GM12872 (cell line): ENCODE measurements around the gene TIMP2.
A peak's percentile ranks its signal among the peaks of the same experiment; 100 is the strongest.

ENCODE experiments used
- CTCF ChIP-seq: IDR thresholded peaks from 3 replicates; pipeline ENCODE4 v1.5.1; 2011; ENCODE audit warnings: low read depth, mild to moderate bottlenecking, low read length, moderate library complexity; ENCODE audit not compliant: insufficient read depth

The TIMP2 gene

GRCh38 chr17:78855561-78856165, 69.5 kb downstream of the TIMP2 start:
- TF ChIP-seq CTCF: no peak

GRCh38 chr17:78854508-78854907, 70.7 kb downstream of the TIMP2 start:
- no peak for TF ChIP-seq CTCF

- TF ChIP-seq CTCF: no peak
Measured at GRCh38 chr17:78853926-78854394, 71.2 kb downstream of the TIMP2 start.

GRCh38 chr17:78852709-78853121, 72.5 kb downstream of the TIMP2 start:
- peak; percentile 20; the same call in 1 of the 3 replicates for TF ChIP-seq CTCF

GRCh38 chr17:78849026-78849425, 76.2 kb downstream of the TIMP2 start:
- TF ChIP-seq CTCF: no peak

- no peak for TF ChIP-seq CTCF
Measured at GRCh38 chr17:78847052-78847451, 78.1 kb downstream of the TIMP2 start.

- no peak for TF ChIP-seq CTCF
Measured at GRCh38 chr17:78844301-78845005, 80.7 kb downstream of the TIMP2 start.
